ENCODE results near the gene PDE7B.

PDE7B gene

DNA sequence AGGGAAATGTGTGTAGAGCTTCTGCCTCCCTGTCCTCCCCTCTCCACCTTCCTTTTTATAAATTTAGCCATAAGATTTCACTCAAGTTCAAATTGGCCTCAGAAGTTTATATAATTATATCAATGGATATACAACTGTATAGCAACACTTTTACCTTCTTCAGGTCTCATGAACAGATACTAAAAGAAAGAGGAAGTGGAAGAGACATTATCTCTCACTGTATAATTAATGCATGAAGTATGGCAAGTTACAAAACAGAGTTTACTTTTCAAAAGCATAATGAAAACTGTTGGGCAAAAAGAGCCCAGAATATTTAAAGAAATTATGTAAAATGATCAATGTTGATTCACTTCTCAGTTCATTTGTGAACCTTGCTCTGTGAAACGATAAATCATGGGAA lies 99.7 kb downstream of the PDE7B start:
- in situ Hi-C loops (cut with MboI; ENCODE audit: low sequenced_read_pairs, unreplicated experiment) = no loop called here
- DNase-seq (ENCODE audit: low spot score) = no peak
- TF ChIP-seq, protein P1, sequence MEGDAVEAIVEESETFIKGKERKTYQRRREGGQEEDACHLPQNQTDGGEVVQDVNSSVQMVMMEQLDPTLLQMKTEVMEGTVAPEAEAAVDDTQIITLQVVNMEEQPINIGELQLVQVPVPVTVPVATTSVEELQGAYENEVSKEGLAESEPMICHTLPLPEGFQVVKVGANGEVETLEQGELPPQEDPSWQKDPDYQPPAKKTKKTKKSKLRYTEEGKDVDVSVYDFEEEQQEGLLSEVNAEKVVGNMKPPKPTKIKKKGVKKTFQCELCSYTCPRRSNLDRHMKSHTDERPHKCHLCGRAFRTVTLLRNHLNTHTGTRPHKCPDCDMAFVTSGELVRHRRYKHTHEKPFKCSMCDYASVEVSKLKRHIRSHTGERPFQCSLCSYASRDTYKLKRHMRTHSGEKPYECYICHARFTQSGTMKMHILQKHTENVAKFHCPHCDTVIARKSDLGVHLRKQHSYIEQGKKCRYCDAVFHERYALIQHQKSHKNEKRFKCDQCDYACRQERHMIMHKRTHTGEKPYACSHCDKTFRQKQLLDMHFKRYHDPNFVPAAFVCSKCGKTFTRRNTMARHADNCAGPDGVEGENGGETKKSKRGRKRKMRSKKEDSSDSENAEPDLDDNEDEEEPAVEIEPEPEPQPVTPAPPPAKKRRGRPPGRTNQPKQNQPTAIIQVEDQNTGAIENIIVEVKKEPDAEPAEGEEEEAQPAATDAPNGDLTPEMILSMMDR (IDR thresholded peaks at IDR 0.05; ENCODE audit: borderline replicate concordance, control extremely low read depth, extremely low read depth, insufficient read depth, missing control alignments) = no peak

DNA sequence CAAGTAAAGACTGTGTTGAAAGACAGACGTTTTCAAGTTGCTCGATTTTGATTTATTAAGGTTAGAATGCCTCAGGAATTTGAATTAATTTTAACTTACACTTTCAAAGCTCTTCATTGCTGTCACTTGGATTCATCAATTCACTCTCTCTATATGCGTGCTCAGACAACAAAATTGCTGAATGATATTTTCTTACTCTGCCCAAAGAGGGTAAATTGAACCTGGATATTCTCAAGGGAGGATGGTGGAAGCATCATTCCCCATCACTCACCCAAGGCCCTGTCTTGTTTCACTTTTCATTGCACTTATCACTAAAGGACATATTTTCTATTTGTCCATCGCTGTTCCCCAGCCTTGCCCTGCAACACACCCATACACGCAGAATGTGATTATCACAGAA lies 102.3 kb downstream of the PDE7B start:
- in situ Hi-C loops (cut with MboI; ENCODE audit: low sequenced_read_pairs, unreplicated experiment) = no loop called here
- DNase-seq (ENCODE audit: low spot score) = no peak
- TF ChIP-seq, protein P1 (IDR thresholded peaks at IDR 0.05; ENCODE audit: borderline replicate concordance, control extremely low read depth, extremely low read depth, insufficient read depth, missing control alignments) = no peak

DNA sequence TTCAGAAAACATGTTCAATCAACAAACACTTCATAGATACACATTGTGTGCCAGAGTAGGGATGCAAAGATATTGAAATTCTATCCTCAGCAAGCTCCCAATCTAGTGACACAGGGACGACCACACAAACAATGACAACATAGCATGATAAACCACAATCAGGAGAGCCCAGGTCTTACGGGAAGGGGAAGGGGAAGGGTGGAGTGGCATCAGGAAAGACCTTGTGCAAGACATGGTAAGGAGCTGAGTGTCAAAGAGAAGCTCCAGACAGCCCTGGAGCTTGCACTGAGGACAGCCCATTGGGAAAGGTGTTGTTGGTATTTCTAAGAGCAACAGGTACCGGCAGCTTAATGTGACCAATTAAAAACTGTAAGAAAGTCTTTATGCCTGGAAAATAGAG lies 103.6 kb downstream of the PDE7B start:
- TF ChIP-seq, protein P1 (IDR thresholded peaks at IDR 0.05; ENCODE audit: borderline replicate concordance, control extremely low read depth, extremely low read depth, insufficient read depth, missing control alignments) = no peak
- DNase-seq (ENCODE audit: low spot score) = no peak
- in situ Hi-C loops (cut with MboI; ENCODE audit: low sequenced_read_pairs, unreplicated experiment) = no loop called here

DNA sequence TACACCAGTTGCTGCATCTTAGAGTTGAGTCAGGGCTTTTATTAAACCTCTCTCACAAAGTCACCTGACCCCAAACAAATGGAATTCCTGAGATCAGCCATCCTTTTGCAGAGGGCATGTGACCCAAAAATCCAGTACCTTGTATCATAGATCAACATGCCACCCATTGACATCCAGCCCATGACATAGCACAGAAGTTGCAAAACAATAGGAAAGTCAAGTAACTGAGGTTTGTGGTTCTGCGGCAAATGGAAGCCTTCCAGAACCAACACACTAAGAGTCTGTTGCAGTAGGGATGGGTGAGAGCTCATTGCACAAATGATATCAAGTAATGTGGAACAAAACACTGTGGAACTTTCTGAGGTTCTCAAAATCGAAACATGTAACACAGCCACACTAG lies 111.2 kb downstream of the PDE7B start:
- DNase-seq (ENCODE audit: low spot score) = no peak
- in situ Hi-C loops (cut with MboI; ENCODE audit: low sequenced_read_pairs, unreplicated experiment) = no loop called here
- TF ChIP-seq, protein P1 (IDR thresholded peaks at IDR 0.05; ENCODE audit: borderline replicate concordance, control extremely low read depth, extremely low read depth, insufficient read depth, missing control alignments) = no peak

DNA sequence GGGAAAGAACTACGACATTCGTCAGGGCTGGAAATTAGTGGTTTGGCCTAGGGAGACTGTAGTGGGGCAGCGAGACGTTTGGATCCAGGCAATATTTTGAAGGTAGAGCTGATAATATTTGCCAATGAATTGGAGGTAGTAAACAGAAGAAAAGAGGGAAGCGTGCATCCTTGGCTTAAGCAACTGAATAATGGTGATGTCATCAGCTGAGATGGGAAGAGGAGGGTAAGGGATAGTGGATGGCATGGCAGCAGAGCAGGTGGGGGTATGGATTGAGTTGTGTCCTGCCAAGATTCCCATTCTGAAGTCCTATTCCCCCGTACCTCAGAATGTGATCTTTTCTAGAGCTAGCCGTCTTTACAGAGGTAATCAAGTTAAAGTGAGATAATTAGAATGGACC lies 119.2 kb downstream of the PDE7B start:
- in situ Hi-C loops (cut with MboI; ENCODE audit: low sequenced_read_pairs, unreplicated experiment) = no loop called here
- DNase-seq (ENCODE audit: low spot score) = no peak
- TF ChIP-seq, protein P1 (IDR thresholded peaks at IDR 0.05; ENCODE audit: borderline replicate concordance, control extremely low read depth, extremely low read depth, insufficient read depth, missing control alignments) = no peak

DNA sequence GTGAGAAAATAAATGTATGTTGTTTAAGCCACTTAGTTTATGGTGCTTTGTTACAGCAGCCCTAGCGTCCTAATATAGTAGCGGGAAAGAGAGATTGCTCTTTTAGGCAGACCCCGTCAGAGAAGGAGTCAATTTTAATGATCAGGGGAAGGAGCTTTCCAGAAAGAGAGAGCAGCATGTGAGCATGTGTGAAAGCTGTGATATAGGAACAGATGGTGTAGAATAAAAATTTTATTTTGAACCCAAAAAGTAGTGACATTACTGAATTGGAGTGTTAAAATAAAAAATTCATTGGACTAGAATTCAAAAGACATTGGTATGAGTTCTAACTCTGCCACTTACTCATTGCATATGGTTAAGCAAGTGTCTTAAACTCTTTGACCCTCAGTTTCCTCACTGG lies 119.8 kb downstream of the PDE7B start:
- no peak for DNase-seq (ENCODE audit: low spot score)
- in situ Hi-C loops (cut with MboI; ENCODE audit: low sequenced_read_pairs, unreplicated experiment) = no loop called here

More for the DNA sequence above, 119.8 kb downstream of the PDE7B start:
- TF ChIP-seq, protein P1 (IDR thresholded peaks at IDR 0.05; ENCODE audit: borderline replicate concordance, control extremely low read depth, extremely low read depth, insufficient read depth, missing control alignments) = no peak

Data from GM13976 (cell line).